ENCODE results near the gene GNG13. TPM values are rescaled to one million over a fixed set of nuclear protein-coding genes. Genes with fewer than 3 reads are reported as not detected.
A peak's percentile ranks its signal among the peaks of the same experiment; 100 is the strongest.

The GNG13 gene
- total RNA-seq, 1 donor from 2014 or later, result not detected

GRCh38 chr16:787978-788398, 12.5 kb downstream of the GNG13 start, which contains the start of gene RPUSD1:
Gene RPUSD1 (minus strand): TSS chr16:788381. CDS start chr16:787737, 644 bp downstream.
- peak within 1 kb of the TSS; percentile 38 for H3K27ac ChIP-seq (ENCODE audit: low read depth, low read length)

GRCh38 chr16:787321-787966, 13.1 kb downstream of the GNG13 start:
- peak overlapping the region; percentile 97 for H3K4me2 ChIP-seq (ENCODE audit: low read length)
- no peaks in the 10 kb centered on the region for H3K4me1 Mint-ChIP-seq (ENCODE audit: low read depth, unreplicated experiment)
- no peaks in the 10 kb centered on the region for H3K9me3 ChIP-seq (ENCODE audit: insufficient read depth, low read depth, low read length)
- TF ChIP-seq, protein P1, sequence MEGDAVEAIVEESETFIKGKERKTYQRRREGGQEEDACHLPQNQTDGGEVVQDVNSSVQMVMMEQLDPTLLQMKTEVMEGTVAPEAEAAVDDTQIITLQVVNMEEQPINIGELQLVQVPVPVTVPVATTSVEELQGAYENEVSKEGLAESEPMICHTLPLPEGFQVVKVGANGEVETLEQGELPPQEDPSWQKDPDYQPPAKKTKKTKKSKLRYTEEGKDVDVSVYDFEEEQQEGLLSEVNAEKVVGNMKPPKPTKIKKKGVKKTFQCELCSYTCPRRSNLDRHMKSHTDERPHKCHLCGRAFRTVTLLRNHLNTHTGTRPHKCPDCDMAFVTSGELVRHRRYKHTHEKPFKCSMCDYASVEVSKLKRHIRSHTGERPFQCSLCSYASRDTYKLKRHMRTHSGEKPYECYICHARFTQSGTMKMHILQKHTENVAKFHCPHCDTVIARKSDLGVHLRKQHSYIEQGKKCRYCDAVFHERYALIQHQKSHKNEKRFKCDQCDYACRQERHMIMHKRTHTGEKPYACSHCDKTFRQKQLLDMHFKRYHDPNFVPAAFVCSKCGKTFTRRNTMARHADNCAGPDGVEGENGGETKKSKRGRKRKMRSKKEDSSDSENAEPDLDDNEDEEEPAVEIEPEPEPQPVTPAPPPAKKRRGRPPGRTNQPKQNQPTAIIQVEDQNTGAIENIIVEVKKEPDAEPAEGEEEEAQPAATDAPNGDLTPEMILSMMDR (IDR thresholded peaks at IDR 0.05; ENCODE audit: insufficient read depth, low read depth, low read length), result no peak
- no peak for TF ChIP-seq EZH2 (IDR thresholded peaks at IDR 0.05; ENCODE audit: insufficient read depth, low read length)
- peak overlapping the region; percentile 85 for H3K27ac Mint-ChIP-seq (ENCODE audit: unreplicated experiment)
- peaks cover 36% of the 10 kb centered on the region for H4K20me1 ChIP-seq (ENCODE audit: insufficient read depth, low read length)
- no peak for DNase-seq (ENCODE audit: low read depth)
- H3K4me3 Mint-ChIP-seq (ENCODE audit: unreplicated experiment), result peak overlapping the region; percentile 88
- no peaks in the 10 kb centered on the region for H3K27me3 ChIP-seq (ENCODE audit: insufficient read depth, low read length)
- no peaks in the 10 kb centered on the region for H3K27me3 Mint-ChIP-seq (ENCODE audit: low read depth, unreplicated experiment)
- FAIRE-seq, result no peak
- H3K27ac ChIP-seq (ENCODE audit: low read depth, low read length), result peak overlapping the region; percentile 38
- peak overlapping the region; percentile 92 for H3K4me3 ChIP-seq (ENCODE audit: insufficient read depth, low read depth, low read length)
- H3K36me3 Mint-ChIP-seq (ENCODE audit: low read depth, unreplicated experiment), result peaks cover 7% of the 10 kb centered on the region
- peaks cover 42% of the 10 kb centered on the region for H3K79me2 ChIP-seq (ENCODE audit: insufficient read depth, low read length)
- H2AFZ ChIP-seq (ENCODE audit: low read depth, low read length), result peak overlapping the region; percentile 66
- H3K9me3 Mint-ChIP-seq (ENCODE audit: unreplicated experiment), result no peaks in the 10 kb centered on the region
- H3K36me3 ChIP-seq (ENCODE audit: insufficient read depth, low read length), result no peaks in the 10 kb centered on the region
- H3K4me1 ChIP-seq (ENCODE audit: insufficient read depth, low read length), result peaks cover 20% of the 10 kb centered on the region
- H3K9ac ChIP-seq (ENCODE audit: low read length), result peak overlapping the region; percentile 88

More at GRCh38 chr16:787978-788398, 12.5 kb downstream of the GNG13 start, which contains the start of gene RPUSD1:
- Mint-ChIP-seq H3K36me3 (ENCODE audit: low read depth, unreplicated experiment) (peaks cover 7% of the 10 kb centered on the region), H3K27me3 (ENCODE audit: low read depth, unreplicated experiment) (no peaks in the 10 kb centered on the region), H3K9me3 (ENCODE audit: unreplicated experiment) (no peaks in the 10 kb centered on the region), H3K4me3 (ENCODE audit: unreplicated experiment) (peak within 1 kb of the TSS; percentile 88), H3K27ac (ENCODE audit: unreplicated experiment) (peak within 1 kb of the TSS; percentile 85), H3K4me1 (ENCODE audit: low read depth, unreplicated experiment) (no peaks in the 10 kb centered on the region)
- H3K79me2 ChIP-seq (ENCODE audit: insufficient read depth, low read length), result peaks cover 42% of the 10 kb centered on the region
- peaks cover 20% of the 10 kb centered on the region for H3K4me1 ChIP-seq (ENCODE audit: insufficient read depth, low read length)
- H4K20me1 ChIP-seq (ENCODE audit: insufficient read depth, low read length), result peaks cover 36% of the 10 kb centered on the region
- no peaks in the 10 kb centered on the region for H3K9me3 ChIP-seq (ENCODE audit: insufficient read depth, low read depth, low read length)
- H3K9ac ChIP-seq (ENCODE audit: low read length), result peak within 1 kb of the TSS; percentile 88
- H3K27me3 ChIP-seq (ENCODE audit: insufficient read depth, low read length), result no peaks in the 10 kb centered on the region
- TF ChIP-seq, protein P1 (IDR thresholded peaks at IDR 0.05; ENCODE audit: insufficient read depth, low read depth, low read length), result no peak
- TF ChIP-seq EZH2 (IDR thresholded peaks at IDR 0.05; ENCODE audit: insufficient read depth, low read length), result no peak
- FAIRE-seq (no peak), DNase-seq (ENCODE audit: low read depth) (no peak)
- peak within 1 kb of the TSS; percentile 92 for H3K4me3 ChIP-seq (ENCODE audit: insufficient read depth, low read depth, low read length)
- H3K36me3 ChIP-seq (ENCODE audit: insufficient read depth, low read length), result no peaks in the 10 kb centered on the region
- peak within 1 kb of the TSS; percentile 97 for H3K4me2 ChIP-seq (ENCODE audit: low read length)
- H2AFZ ChIP-seq (ENCODE audit: low read depth, low read length), result peak within 1 kb of the TSS; percentile 70

Measured in astrocyte (in vitro differentiated cells and primary cell).